ENCODE results near the gene FEN1.
A peak's percentile ranks its signal among the peaks of the same experiment; 100 is the strongest.

The FEN1 gene

GRCh38 chr11:61792310-61793082 lies at the start of gene FEN1, which contains the start of gene TMEM258:
Gene FEN1, plus strand, starts transcription at chr11:61792911. Its CDS starts 2,451 bp downstream, at chr11:61795362.
Gene TMEM258, minus strand, starts transcription at chr11:61792599. Its CDS starts 41 bp downstream, at chr11:61792558.
- DNase-seq: peak; percentile 94
- in situ Hi-C loops (cut with MboI; ENCODE audit: low pct_unique_long_range_greater_than_20kb, low sequenced_read_pairs): no loop called here

GRCh38 chr11:61743486-61744095 lies 49.1 kb upstream of the FEN1 start:
- DNase-seq: no peak
- in situ Hi-C loops (cut with MboI; ENCODE audit: low pct_unique_long_range_greater_than_20kb, low sequenced_read_pairs): no loop called here

DNA sequence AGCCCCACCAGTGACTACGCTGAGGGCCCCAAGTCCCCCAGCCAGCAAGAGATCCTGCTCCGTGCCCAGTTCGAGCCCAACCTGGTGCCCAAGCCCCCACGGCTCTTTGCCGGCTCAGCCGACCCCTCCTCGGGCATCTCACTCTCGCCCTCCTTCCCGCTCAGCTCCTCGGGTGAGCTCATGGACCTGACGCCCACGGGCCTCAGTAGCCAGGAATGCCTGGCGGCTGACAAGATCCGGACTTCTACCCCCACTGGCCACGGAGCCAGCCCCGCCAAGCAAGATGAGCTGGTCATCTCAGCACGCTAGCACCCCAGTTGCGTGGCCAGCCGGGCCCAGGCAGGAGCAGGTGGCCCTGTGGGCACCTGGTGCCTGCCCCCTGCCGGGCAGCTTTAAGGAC lies 48.5 kb upstream of the FEN1 start:
- in situ Hi-C loops (cut with MboI; ENCODE audit: low pct_unique_long_range_greater_than_20kb, low sequenced_read_pairs): no loop called here
- DNase-seq: no peak

DNA sequence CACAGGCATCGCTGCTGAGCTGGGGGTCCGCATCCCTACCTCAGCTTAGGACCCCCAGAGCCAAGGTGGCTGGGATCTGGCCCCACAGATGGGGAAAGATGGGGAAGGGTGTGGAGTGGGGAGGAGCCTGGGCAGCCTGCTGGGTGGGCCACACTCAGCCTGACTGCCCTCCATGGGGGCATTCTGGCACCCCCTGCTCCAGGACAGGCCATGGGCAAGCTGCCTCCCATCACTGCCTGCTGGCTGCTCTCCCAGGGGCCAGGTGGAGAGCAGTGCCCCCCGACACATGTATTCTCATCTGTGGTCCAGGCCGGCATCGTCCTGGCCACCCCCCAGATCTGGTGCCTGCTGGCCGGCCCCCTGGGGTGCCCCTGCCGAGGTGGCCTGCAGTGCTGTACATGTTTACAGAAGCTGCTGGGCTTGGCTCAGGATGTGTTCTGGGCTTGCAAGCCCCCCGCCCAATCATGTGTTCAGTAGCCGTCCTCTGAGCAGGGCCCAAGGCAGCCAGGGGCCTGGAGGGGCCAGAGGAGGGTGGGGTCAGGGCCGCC lies 48.0 kb upstream of the FEN1 start:
- DNase-seq: no peak
- in situ Hi-C loops (cut with MboI; ENCODE audit: low pct_unique_long_range_greater_than_20kb, low sequenced_read_pairs): no loop called here

DNA sequence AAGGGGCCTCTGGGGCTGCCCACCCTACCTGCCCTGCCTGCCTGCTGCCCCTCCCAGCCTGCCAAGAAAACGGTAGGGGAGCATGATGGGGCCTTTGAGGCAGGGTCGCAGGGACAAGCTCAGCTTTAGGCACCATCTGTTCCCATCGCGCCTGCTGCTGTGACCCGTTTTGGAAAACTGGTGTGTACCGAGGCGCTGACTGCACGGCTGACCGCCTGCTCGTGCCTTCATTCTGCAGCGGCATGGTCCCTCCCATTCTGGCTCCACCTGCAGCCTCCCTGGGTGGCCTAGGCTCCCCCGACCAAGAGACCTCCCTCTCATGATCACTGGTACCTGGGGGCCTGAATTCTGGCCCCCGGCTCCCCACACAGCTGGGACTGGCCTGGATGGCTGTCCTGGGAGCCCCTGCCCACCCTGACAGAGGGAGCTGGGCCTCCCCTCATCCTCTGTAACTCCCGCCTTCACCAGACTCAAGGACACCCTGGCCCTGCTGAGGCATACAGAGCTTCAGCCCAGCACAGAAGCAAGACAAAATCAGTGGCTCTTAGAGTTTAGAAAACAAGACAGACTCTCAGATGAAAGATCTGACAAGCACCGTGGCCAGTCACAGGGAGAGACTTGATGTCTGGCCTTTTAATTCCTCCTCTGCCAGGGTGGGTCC lies 46.8 kb upstream of the FEN1 start:
- in situ Hi-C loops (cut with MboI; ENCODE audit: low pct_unique_long_range_greater_than_20kb, low sequenced_read_pairs): no loop called here
- DNase-seq: no peak

GRCh38 chr11:61746442-61747191 lies 46.1 kb upstream of the FEN1 start:
- no peak for DNase-seq
- in situ Hi-C loops (cut with MboI; ENCODE audit: low pct_unique_long_range_greater_than_20kb, low sequenced_read_pairs): no loop called here

DNA sequence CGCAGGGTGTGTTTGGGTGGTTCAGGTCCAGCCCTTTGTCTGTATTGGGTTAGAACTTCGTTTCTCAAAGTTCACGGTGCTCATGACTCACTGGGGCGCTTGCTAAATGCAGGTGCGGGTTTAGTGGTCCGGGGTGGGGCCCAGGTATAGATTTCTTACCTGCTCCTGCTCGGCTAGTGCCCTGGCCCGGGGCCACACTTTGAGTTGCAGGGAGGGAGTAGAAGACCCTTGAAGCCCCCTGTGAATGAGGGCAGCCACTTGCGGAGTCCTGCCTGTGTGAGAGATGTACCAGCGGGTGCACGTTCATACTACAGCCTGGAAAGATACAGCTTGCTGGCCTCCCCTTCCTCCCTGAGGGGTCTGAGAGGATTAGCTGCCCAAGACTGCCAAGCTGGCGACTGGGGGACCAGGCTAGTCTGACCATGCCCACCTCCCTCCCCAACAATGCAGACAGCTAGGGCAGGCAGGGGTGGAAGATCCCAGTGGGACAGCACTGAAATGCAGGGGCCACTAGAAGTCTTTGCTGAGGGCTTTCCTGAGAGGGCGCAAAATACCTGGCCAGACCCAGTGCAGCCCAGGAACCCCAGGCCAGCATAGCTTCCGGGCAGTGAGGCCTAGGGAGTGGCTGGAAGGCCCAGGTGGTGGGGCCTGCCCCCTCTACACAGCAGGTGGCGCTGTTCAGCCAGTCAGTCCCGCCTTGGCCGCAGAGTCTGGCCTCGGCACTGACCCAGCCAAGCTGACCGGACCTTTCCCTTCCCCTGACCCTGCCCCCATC lies 45.3 kb upstream of the FEN1 start:
- DNase-seq: peak; percentile 59
- in situ Hi-C loops (cut with MboI; ENCODE audit: low pct_unique_long_range_greater_than_20kb, low sequenced_read_pairs): no loop called here

- no peak for DNase-seq
These were observed 44.8 kb upstream of the FEN1 start for GRCh38 chr11:61747967-61748285.

DNA sequence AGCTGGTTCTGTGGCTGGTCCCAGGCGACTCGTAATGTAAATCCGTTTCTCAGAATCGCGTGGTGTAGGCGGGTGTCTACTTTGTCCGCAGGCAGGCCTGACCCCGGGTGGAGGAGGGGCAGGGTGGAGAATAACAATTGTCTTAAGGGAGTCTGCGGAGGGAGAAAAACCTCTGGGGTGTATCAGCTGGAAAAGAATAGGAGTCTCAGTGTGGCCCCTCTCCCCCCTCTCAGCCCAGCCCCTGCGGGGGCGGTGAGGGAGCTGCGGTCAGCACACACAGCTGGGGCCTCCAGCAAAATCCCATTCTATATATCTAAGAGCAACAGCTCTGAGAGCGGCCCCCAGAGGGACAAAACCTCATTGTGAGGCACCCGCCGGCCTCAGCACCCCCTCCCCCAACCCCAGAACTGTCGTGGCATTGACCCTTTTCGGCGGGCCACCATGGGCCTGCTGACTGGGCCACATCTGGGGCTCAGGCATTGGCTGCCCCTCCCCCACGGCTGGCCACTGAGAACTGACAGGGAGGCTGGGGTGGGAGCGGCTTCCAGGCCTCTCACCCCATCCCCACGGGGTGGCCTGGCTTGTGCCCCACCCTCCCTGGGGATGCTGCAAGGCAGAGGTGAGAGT lies 43.0 kb upstream of the FEN1 start:
- in situ Hi-C loops (cut with MboI; ENCODE audit: low pct_unique_long_range_greater_than_20kb, low sequenced_read_pairs): no loop called here
- peak; percentile 86 for DNase-seq

More at GRCh38 chr11:61747967-61748285, 44.8 kb upstream of the FEN1 start:
- in situ Hi-C loops (cut with MboI; ENCODE audit: low pct_unique_long_range_greater_than_20kb, low sequenced_read_pairs): no loop called here

DNA sequence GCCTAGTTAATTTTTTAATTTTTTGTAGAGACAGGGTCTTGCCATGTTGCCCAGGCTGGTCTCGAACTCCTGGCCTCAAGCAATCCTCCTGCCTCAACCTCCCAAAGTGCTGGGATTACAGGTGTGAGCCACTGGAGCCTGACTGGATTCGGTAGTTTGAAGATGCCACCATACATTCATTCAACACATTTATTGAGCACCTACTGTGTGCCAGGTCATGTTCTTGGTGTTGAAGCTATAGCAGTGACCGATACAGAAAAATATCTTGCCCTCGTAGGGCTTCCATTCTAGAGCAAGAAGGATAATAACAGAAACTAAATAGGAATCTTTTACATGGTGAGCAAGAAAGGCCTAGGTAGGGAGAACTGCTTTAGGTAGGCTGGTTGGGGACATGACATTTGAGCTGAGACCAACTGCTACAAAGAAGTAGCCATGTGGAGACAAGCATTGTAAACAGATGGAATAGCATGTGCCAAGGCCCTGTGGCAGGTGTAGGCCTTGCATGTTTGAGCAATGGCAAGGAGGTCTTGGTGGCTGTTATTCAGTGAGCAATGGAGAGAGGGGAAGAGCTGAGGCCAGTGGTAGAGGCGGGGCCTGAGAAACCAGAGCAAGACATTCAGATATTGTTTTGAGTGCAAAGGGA lies 42.0 kb upstream of the FEN1 start:
- in situ Hi-C loops (cut with MboI; ENCODE audit: low pct_unique_long_range_greater_than_20kb, low sequenced_read_pairs): no loop called here

DNA sequence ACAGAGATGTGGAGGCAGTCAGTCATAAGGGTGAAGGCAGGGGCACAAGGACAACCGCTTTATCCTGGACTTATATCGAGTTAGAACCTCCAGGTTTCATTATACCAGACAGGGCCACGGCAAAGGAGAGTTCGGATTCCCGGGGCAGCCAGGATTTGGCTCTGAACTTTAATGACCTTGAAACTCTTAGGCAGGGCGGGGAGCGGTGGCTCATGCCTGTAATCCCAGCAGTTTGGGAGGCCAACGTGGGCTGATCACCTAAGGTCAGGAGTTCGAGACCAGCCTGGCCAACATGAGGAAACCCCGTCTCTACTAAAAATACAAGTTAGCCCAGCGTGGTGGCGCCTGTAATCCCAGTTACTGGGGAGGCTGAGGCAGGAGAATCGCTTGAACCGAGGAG lies 41.3 kb upstream of the FEN1 start:
- DNase-seq: no peak
- in situ Hi-C loops (cut with MboI; ENCODE audit: low pct_unique_long_range_greater_than_20kb, low sequenced_read_pairs): no loop called here

More for the DNA sequence above, 42.0 kb upstream of the FEN1 start:
- no peak for DNase-seq

DNA sequence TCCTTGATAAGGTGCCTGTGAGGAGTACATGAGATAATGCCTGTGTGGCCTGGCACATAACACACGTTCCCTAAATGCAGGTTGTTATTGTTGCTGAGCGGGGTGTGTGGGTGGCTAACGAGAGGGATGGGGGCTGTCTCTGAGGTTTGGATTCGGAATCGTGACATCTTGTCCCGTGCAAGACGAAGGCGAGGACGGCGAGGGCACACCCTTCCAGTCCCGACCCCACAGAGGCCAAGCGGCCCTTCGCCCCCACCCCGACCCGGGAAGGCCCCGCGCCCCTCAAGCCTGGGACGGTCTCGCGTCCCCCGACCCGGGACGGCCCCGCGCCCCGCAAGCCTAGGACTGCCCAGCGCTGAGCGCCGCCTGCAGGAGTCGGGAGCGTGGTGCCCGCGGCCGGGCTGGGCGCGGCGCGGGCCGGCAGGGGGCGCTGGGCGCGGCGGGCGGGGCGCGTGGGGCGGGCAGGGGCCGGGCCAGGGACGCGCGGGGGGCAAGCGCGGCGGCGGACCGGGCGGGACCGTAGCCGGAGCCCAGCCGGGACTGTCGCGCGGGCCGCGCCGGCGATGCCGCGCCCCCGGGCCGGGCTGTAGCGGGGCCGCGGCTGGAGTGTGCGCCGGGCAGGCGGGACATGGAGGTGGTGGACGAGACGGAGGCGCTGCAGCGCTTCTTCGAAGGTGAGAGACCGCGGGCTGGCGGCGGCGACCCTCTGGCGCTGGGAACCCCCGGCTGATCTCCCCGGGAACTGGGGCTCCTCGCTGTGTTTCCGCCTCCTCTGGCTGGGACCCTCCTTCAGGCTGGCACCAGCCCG lies 40.4 kb upstream of the FEN1 start, which contains the start of gene MYRF:
MYRF (plus strand) TSS at position 520 of the 808 bp plus-strand sequence; CDS start at position 629, 109 bp downstream.
- in situ Hi-C loops (cut with MboI; ENCODE audit: low pct_unique_long_range_greater_than_20kb, low sequenced_read_pairs): no loop called here
- DNase-seq: no peak

GRCh38 chr11:61752925-61753521 lies 39.7 kb upstream of the FEN1 start:
- in situ Hi-C loops (cut with MboI; ENCODE audit: low pct_unique_long_range_greater_than_20kb, low sequenced_read_pairs): no loop called here
- no peak for DNase-seq

DNA sequence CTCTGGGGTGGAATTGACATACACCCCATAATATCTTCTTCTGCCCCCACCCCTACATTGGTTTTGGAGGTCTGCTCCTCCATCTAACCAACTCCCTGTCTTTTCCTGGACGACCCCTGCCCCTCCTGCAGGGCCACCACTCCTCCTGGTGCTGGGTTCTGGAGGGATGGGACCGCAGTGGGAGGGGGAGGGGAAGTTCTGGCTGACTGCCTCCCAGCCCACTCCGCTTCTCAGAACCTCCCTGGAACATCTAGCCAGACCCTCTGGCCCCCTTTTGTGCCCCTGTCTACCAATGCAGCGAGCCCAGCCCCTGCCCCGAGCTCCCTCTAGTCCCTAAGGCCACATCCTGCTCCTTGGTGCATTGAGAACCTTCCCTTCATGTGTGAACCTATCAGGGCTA lies 39.0 kb upstream of the FEN1 start:
- in situ Hi-C loops (cut with MboI; ENCODE audit: low pct_unique_long_range_greater_than_20kb, low sequenced_read_pairs): no loop called here
- DNase-seq: no peak

GRCh38 chr11:61754534-61755482 lies 37.9 kb upstream of the FEN1 start:
- no peak for DNase-seq
- in situ Hi-C loops (cut with MboI; ENCODE audit: low pct_unique_long_range_greater_than_20kb, low sequenced_read_pairs): no loop called here

- in situ Hi-C loops (cut with MboI; ENCODE audit: low pct_unique_long_range_greater_than_20kb, low sequenced_read_pairs): no loop called here
- no peak for DNase-seq
These were observed 36.6 kb upstream of the FEN1 start for GRCh38 chr11:61756147-61756451.

Measured in KBM-7 (cell line).